Medulla oblongata (tissue), 1 donor: ENCODE data around the gene FBXW2.
"Not testable (repeated sequence)": the region's sequence is repeated elsewhere in the genome, so short reads cannot be mapped to it uniquely, and the experiment has no call there.

Source experiments
- DNase-seq: peaks from one replicate; pipeline ENCODE4 v3.0.0-alpha.2; 2015; ENCODE audit errors: extremely low spot score

Gene FBXW2, protein sequence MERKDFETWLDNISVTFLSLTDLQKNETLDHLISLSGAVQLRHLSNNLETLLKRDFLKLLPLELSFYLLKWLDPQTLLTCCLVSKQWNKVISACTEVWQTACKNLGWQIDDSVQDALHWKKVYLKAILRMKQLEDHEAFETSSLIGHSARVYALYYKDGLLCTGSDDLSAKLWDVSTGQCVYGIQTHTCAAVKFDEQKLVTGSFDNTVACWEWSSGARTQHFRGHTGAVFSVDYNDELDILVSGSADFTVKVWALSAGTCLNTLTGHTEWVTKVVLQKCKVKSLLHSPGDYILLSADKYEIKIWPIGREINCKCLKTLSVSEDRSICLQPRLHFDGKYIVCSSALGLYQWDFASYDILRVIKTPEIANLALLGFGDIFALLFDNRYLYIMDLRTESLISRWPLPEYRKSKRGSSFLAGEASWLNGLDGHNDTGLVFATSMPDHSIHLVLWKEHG

DNA sequence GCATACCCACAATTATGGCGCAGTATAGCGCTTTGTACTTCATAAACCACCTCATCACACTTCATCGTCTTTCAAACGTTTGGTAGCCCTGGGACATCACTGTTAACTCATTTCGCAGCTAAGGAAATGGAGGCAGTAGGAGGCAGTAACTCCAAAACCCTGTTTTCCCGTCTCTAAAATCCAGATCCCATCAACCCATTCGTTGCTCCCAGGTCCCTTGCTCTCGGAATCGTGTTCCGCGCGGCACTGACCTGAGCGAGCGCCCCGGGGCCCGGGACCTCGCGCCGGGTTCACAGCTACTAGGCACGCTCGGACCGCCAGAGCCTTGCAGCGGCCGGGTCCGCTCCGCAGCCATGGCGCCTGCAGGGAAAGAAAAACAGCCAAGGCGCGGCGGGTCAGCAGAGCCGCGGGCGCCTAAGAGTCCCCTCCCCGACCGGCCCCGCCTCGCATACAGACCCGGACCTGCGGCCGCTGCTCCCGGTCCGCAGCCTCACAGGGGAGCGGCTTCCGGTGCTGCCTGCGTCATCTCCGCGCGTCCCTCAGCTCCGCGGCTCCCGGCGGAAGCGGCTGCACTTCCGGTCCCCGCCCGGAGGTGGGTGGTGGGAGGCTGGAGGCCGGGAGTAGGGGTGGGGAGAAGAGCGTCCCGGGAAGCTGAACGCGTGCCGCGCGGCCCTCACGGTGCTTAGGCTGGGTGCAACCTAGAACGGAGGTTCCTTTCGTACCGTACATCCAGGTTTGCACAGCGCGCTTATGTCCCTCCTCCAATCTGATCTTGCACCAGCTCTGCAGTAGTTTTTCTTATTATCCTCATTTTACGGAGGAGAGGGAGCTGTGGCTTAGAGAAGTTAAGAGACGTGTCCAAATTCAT is at the start of gene FBXW2:
Gene FBXW2 (minus strand): TSS at position 519 of the 868 bp plus-strand sequence. CDS start 5,158 bp downstream, outside the sequence.
- peak; percentile 93 for DNase-seq

DNA sequence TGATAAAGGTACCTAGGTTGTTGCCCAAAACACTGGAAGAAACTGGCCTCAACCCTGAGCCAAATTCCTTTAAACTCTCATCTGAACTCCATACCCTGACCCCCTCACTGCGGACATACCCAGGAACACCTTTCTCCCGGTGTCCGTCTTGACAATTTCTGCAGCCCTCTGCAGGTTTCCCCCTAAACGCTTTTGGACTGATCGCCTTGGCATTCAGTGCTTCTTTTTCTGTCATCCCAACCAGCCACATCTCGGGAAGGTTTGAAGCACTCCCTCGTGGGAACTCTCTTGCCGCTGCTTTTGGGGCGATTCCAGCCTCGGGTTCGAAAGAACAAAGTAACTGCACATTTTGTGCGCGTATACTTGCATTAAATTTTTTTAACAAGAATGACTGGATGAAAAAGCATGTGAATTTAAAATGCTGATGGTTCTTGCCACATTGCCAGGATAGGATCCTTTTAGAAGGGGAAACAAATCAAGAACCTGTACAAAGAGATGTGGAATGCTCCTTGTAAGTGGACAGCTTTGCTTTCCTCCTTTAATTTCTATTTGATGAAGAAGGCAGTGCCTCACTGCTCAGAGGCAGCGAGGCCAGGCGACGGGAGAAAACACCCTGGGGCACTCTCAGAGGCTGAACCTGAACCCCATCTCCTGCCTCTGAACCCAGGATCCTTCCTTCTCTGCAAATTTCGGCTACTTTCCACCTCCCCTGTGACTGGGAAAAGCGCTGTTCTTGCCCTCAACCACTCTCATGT is 48.9 kb upstream of the FBXW2 start:
- no peak for DNase-seq

DNA sequence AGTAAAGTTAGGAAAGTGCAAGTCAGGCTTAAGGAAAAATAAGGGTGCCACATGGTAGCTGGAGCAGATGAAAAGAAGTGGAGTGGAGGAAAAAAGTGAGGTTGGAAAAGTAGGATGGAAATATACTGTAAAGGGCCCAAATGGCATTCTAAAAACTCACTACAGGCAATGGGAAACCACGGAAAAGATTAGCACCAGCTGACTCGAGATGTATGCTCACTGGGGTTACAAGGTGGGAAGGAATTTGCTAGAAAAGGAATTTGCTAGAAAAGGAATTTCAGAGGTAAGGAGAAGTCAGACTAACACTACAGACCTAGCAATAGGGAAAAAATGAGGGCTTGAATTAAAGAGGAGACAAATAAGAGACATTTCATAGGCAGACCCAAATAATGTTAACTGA is 45.9 kb upstream of the FBXW2 start:
- no peak for DNase-seq

DNA sequence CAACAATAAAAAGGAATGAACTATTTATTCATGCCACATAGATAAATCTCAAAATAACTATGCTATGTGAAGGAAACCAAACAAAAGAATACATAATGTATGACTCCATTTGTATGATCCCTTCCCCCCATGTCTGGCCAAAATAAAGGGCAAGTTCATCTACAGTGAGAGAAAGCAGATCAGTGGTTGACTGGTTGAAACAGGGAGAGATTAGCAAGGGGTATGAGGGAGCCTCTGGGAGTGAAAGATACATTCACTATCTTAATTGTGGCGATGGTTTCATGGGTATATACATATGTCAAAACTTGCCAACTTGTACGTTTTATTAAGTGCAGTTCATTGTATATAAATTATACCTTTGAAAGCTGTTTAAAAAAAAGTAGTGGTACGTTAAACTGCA is 44.7 kb upstream of the FBXW2 start:
- no peak for DNase-seq

DNA sequence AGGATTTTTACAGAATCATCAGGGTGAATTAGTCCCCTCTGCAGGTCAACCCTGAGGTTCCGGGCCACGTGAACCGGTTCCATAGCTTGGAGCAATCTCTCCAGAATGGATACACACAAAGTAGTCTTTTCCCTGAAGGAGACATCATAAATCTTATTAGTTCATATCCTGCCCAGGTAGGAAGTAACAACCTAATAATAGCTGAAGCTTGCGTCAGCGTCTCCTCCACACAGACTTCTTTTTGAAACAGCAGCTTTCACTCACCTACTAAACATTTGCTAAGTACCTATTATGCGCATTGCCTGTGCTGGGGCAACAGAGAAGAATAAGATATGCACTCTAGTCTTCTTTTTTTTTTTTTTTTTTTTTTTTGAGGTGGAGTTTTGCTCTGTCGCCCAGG is 40.1 kb upstream of the FBXW2 start:
- no peak for DNase-seq

DNA sequence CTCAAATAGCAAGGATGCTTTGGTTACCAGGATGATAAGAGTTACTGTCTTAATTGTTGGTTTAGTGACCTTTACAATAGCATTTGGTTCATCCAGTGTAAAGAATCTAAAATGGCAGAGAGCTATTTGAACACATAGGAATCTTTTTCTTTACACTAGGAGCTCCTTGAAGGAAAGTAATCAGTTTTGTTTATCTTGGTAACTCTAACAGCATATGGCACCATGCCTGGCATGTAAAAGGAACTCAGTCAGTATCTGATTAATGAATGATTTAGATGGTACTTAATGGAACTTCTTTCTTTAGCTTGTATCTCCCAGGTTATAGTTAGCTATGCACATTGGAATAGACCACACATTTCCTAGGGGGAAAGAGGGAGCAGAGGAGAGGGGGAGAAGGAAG is 39.6 kb upstream of the FBXW2 start:
- no peak for DNase-seq

DNA sequence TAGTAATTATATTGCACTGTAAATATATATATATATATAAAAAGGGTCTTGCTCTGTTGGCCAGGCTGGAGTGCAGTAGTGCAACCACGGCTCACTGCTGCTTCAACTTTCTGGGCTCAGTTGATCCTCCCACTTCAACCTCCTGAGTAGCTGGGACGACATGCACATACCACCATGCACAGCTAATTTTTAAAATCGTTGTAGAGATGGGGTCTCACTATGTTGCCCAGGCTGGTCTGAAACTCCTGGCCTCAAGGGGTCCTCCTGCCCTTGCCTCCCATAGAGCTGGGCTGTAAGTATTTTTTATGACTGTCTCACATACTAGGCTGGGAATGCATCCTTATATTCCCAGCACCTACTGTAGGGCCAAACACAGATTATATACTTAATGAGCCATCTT is 37.6 kb upstream of the FBXW2 start:
- no peak for DNase-seq

DNA sequence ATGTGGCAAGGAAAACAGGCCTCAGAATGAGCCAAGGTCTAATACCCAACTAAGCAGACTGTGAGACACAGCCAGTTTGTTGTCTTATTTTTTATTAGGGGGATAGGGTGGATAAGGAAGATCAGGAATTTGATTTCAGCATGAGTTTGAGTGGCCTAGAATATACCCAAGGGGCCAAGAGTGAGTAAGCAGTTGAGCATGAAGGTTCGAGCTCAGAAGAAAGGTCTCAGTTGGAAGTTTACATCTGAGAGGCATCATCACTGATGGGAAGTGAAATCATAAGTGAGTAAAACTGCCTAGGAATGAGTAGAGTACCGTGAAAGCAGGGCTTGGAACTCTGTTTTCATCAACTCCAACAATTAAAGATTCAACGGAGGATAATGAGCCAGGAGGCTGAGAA is 36.9 kb upstream of the FBXW2 start:
- no peak for DNase-seq

DNA sequence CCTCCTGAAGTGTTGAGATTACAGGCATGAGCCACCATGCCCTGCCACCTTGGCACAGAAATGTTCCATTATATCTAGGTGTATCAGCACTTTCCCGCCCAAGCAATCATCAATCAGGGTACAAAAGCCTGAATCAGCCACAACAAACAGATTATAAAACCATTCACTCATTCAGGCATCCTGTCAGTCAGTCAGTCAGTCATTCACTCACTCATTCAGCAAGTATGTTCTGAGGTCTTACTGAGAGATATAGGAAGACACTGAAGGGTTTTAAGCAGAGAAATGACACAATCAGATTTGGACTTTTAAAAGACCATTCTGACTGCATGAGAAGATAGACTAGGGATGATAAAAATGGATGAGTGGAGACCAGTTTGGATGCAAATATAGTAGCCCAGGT is 36.4 kb upstream of the FBXW2 start:
- DNase-seq = no peak

DNA sequence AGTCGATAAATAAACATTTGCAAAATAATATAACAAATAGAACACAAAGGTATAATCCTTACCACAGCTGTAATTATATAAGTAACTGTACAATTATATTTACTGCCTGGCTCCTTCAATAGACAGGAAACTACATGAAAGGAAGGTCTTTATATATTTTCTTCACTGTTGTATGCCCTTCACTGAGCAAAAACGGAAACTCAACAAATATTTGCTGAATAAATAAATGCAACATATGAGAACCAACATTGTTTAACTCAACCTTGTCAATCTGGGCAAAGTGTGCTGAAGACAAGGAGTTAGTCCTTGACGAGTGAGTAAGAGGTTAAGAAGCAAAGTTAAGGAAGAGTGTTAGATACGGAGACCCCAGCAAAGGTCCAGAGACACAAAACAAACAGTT is 26.9 kb upstream of the FBXW2 start:
- no peak for DNase-seq

DNA sequence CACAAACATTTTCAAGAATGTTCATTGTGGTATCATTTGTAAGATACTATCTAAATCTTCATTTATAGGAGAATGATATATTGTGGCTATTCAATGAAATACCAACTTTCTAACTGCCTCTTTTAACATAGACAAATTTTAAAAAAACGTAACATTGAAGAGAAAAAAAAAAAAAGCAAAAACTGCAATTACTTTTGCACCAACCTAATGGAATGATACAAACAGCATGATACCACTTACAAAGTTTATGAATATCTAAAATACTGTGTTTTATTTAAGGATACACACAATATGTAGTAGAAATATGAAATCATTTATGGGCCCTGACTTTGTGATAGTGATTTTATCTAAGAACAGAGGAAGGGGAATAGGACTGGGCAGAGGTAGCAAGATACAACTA is 25.4 kb upstream of the FBXW2 start:
- no peak for DNase-seq

DNA sequence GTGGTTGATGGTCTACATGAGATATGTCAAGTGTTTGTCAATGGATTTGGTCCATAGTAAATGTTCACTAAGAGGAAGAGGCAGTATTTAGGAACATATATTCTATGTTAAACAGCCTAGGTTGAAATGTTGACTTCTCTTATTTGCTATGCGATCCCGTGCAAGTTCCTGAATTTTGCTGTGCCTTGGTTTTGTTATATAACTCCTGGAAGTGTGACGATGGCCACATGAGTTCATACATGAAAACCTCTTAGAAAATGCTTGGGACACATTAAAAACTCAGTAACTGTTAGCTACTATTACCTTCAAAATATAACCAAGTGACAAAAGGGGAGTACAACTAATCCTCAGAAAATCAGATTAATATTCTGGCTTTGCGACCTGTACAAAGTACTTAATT is 21.9 kb upstream of the FBXW2 start:
- no peak for DNase-seq

DNA sequence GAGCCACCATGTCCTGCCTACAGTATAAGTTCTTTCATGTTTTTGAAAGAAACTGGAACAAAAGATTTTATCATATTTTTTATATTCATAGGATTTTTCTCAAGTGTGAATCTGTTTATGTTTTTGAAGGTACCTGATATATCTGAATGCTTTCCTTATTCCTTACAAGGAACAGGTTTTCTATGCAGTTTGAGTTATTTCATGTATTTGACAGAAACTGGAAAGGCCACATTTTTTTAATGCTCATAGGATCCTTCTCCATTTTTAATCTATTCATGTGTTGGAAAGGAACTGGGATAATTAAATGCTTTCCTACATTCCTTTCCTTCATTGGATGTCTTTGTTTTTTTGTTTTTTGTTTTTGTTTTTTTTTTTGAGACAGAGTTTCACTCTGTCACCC is 15.7 kb upstream of the FBXW2 start:
- DNase-seq = no peak

DNA sequence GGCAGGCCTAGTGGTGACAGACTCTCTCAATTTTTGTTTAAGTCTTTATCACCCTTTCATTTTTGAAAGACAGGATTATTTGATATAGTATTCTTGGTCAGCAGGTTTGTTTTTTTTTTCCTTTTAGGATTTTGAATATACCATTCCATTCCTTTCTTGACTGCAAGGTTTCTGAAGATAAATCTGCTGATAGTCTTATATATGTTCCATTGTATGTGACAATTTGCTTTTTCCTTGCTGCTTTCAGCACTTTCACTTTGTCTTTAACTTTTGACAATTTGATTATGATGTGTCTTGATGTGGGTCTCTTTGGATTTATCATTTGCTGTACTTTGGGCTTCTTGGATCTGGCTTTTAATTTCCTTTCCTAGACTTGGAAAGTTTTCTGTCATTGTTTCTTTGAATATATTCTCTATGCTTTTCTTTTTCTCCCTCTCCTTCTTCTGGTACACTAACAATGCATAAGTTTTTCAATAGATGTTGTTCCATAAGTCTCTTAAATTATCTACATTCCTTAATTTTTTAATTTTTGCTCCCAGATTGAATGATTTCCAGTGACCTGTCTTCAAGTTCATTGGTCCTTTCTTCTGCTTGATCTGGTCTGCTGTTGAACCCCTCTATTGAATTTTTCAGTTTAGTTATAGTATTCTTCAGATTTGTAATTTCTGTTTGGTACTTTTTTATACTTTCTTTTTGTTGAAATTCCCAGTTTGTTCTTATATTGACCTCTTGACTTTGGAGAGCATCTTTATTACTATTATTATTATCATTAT is 14.6 kb upstream of the FBXW2 start:
- DNase-seq = no peak

DNA sequence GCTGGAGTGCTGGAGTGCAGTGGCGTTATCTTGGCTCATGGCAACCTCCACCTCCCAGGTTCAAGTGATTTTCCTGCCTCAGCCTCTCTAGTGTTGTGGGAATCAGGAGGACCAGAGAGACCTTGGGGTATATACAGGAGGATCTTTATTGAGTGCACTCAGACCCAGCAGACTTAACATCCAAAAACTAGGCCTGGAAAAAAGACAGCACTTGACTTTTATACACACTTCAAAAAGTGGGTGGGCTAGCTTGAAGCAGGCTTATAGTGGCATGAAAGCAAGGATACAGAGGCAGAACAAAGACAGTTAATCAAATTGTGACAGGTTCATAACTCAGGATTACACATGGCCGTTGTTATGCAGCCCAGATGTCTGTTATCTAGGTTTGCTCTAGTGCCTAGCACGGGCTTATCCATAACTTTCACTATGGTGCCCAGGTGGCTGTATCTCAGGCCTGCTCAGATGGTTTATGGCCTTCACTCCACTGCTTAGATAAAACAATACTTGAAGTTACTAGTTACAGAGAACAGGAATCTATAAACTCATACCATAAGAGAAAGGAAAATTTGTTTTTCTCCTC is 11.7 kb upstream of the FBXW2 start:
- not testable (repeated sequence) for DNase-seq

DNA sequence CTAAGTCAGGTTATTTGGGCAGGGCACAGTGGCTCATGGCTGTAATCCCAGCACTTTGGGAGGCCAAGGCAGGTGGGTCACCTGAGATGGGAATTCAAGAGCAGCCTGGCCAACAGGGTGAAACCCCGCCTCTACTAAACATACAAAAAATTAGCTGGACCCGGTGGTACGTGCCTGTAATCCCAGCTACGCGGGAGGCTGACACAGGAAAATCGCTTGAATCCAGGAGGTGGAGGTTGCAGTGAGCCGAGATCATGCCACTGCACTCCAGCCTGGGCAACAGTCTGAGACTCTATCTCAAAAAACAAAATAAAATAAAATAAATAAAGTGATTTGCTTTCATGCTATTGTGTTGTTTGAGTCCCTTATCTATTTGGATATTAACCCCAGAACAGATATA is 8.2 kb upstream of the FBXW2 start:
- no peak for DNase-seq

DNA sequence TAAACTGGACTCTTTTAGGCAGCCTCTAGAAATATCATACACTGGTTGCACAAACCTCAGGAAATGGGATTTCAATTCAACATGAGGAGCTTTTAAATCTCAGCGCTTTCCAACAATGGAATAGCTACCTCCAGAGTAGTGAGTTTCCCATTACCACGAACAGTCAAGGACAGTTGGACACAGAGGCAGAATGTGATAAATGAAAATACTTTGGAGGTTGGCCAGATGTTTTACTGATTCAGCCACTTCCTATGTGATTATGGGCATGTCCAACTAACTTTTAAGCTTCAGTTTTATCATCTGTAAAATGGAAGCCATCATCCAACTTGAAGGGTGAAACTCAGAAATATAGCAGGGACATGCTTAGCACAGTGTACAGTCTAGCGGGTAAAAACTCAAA is 2.1 kb downstream of the FBXW2 start:
- no peak for DNase-seq

DNA sequence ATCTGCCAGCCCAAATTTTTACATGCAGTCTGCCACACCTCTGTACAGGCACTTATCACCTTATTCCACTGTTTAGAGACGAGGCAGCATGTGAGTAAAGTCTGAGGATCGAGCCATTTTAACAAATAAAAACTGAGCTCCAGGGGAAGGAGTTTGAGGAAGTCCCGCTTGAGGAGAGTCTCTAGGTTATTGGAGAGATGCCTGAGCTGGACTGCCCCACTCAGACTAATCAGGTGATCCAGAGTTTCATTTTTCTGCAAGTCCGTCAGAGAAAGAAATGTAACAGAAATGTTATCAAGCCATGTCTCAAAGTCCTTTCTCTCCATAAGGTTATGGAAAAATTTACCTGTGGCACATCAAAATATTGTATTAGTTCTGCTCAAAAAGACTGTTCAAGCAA is 5.3 kb downstream of the FBXW2 start:
- no peak for DNase-seq

DNA sequence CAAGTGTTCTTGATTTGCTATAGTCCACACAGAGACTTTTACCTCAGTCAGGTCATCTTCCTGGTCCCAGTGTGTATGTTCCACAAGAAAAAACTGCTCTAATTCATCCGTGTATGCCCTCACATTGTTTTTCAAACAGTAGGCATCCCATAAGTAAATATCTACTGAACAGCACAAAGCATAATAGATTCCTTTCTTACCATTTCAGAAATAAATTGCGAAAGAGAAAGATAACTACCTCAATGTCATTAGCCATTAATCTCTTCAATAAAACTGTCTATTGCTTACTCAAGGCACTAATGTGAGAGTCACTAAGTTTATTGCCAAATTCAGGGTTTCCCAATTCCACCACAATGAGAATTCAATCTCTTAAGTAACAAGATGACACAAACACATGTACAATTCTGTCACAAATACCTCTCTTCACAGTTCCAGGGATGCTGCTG is 9.6 kb downstream of the FBXW2 start:
- no peak for DNase-seq

DNA sequence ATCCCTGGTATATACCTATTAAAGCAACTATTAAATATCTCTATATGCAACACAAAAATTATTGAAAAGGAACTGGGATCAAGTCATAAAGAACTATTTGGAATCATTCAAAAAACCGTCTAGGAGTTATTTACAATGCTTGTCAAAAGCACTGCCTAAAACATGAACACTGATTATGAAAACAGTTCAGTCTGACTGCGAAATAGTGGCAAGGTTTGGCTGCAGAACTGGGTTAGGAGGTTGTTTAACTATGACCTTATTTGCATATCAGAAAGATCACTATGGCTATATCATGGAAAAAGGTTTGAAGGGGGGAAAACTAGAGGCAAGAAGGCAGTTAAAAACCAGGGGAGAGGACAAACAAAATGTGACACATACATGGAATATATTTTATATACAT is 12.0 kb downstream of the FBXW2 start:
- DNase-seq = no peak

DNA sequence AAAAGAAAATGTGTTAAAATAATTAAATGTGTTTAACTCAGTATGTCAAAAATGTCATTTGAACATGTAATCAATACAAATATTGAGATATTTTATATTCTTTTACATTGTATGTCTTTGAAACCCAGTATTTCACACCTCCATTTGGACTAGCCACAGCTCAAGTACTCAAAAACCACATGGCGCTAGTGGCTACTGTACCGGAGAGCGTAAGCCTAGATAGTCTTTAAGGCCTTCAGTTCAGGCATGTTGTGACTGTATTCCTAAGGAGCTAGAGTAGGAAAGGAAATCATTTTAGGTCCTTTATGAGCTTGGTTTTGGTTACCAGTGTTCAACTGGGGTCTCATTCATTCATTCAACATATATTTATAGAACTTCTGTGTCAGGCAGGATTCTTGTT is 12.8 kb downstream of the FBXW2 start:
- no peak for DNase-seq
